Measurements from ENCODE around the gene ASS1. TPM values are rescaled to one million over a fixed set of nuclear protein-coding genes. Genes with fewer than 3 reads are reported as not detected.

The ASS1 gene
- total and polyA plus RNA-seq, 2 of the 13 experiments (the other 11 are each of a cell fraction or from before 2014, with no cell fraction given) = 77.6 to 122 TPM

DNA sequence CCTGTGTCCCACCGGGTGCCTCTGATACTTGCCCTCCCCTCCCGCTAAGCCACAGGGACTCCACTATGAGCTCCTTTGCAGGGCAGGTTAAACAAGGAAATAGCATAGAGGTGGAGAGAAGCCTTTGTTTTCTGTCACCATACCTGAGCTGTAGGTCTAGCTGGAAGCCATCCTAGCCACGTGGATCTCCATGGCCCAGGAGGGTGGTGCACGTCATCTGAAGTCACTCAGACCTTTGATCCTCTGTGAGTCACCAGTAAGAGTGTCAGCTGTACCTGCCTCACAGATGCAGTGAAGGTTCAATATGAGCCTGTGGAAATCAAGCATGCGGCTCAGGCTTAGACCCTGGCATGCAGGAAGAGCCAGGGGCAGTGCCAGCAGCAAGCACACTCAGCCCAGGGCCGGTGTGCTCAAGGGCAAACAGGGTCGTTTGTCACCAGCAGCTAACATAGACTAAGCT lies 55.1 kb downstream of the ASS1 start (continued):
- TF ChIP-seq HOXA7 (CRISPR knock-in tag; IDR thresholded peaks at IDR 0.05) (no peak), ARHGAP35 (CRISPR knock-in tag; IDR thresholded peaks at IDR 0.05; ENCODE audit: borderline replicate concordance) (no peak), ZNF772 (CRISPR knock-in tag; IDR thresholded peaks at IDR 0.05) (peak; percentile 68; the same call in 1 of the 2 replicates), ZNF883 (CRISPR knock-in tag; IDR thresholded peaks at IDR 0.05; ENCODE audit: not compliant biosample characterization) (no peak), ZNF775 (CRISPR knock-in tag; IDR thresholded peaks at IDR 0.05; ENCODE audit: borderline replicate concordance) (no peak), POLR2AphosphoS2 (IDR thresholded peaks at IDR 0.05; ENCODE audit: low read depth, low read length) (0 out of 2 replicates have a peak, but pooled peaks have one; percentile 73), ZNF510 (CRISPR knock-in tag; IDR thresholded peaks at IDR 0.05; ENCODE audit: low read depth) (0 out of 2 replicates have a peak, but pooled peaks have one; percentile 19), NFE2L2 (IDR thresholded peaks at IDR 0.05; ENCODE audit: low read length) (no peak), ATAD3A (CRISPR knock-in tag; IDR thresholded peaks at IDR 0.05) (no peak), ZNF562 (CRISPR knock-in tag; IDR thresholded peaks at IDR 0.05; ENCODE audit: borderline replicate concordance) (no peak), ZNF746 (CRISPR knock-in tag; IDR thresholded peaks at IDR 0.05) (0 out of 2 replicates have a peak, but pooled peaks have one; percentile 26), FLYWCH1 (CRISPR knock-in tag; IDR thresholded peaks at IDR 0.05) (no peak)
- TF ChIP-seq, protein P1, sequence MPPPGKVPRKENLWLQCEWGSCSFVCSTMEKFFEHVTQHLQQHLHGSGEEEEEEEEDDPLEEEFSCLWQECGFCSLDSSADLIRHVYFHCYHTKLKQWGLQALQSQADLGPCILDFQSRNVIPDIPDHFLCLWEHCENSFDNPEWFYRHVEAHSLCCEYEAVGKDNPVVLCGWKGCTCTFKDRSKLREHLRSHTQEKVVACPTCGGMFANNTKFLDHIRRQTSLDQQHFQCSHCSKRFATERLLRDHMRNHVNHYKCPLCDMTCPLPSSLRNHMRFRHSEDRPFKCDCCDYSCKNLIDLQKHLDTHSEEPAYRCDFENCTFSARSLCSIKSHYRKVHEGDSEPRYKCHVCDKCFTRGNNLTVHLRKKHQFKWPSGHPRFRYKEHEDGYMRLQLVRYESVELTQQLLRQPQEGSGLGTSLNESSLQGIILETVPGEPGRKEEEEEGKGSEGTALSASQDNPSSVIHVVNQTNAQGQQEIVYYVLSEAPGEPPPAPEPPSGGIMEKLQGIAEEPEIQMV (CRISPR knock-in tag; IDR thresholded peaks at IDR 0.05; ENCODE audit: low read depth) = no peak
- TF ChIP-seq, protein P2, sequence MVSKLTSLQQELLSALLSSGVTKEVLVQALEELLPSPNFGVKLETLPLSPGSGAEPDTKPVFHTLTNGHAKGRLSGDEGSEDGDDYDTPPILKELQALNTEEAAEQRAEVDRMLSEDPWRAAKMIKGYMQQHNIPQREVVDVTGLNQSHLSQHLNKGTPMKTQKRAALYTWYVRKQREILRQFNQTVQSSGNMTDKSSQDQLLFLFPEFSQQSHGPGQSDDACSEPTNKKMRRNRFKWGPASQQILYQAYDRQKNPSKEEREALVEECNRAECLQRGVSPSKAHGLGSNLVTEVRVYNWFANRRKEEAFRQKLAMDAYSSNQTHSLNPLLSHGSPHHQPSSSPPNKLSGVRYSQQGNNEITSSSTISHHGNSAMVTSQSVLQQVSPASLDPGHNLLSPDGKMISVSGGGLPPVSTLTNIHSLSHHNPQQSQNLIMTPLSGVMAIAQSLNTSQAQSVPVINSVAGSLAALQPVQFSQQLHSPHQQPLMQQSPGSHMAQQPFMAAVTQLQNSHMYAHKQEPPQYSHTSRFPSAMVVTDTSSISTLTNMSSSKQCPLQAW (CRISPR knock-in tag; IDR thresholded peaks at IDR 0.05) = peak; percentile 78
- TF ChIP-seq, protein P3, sequence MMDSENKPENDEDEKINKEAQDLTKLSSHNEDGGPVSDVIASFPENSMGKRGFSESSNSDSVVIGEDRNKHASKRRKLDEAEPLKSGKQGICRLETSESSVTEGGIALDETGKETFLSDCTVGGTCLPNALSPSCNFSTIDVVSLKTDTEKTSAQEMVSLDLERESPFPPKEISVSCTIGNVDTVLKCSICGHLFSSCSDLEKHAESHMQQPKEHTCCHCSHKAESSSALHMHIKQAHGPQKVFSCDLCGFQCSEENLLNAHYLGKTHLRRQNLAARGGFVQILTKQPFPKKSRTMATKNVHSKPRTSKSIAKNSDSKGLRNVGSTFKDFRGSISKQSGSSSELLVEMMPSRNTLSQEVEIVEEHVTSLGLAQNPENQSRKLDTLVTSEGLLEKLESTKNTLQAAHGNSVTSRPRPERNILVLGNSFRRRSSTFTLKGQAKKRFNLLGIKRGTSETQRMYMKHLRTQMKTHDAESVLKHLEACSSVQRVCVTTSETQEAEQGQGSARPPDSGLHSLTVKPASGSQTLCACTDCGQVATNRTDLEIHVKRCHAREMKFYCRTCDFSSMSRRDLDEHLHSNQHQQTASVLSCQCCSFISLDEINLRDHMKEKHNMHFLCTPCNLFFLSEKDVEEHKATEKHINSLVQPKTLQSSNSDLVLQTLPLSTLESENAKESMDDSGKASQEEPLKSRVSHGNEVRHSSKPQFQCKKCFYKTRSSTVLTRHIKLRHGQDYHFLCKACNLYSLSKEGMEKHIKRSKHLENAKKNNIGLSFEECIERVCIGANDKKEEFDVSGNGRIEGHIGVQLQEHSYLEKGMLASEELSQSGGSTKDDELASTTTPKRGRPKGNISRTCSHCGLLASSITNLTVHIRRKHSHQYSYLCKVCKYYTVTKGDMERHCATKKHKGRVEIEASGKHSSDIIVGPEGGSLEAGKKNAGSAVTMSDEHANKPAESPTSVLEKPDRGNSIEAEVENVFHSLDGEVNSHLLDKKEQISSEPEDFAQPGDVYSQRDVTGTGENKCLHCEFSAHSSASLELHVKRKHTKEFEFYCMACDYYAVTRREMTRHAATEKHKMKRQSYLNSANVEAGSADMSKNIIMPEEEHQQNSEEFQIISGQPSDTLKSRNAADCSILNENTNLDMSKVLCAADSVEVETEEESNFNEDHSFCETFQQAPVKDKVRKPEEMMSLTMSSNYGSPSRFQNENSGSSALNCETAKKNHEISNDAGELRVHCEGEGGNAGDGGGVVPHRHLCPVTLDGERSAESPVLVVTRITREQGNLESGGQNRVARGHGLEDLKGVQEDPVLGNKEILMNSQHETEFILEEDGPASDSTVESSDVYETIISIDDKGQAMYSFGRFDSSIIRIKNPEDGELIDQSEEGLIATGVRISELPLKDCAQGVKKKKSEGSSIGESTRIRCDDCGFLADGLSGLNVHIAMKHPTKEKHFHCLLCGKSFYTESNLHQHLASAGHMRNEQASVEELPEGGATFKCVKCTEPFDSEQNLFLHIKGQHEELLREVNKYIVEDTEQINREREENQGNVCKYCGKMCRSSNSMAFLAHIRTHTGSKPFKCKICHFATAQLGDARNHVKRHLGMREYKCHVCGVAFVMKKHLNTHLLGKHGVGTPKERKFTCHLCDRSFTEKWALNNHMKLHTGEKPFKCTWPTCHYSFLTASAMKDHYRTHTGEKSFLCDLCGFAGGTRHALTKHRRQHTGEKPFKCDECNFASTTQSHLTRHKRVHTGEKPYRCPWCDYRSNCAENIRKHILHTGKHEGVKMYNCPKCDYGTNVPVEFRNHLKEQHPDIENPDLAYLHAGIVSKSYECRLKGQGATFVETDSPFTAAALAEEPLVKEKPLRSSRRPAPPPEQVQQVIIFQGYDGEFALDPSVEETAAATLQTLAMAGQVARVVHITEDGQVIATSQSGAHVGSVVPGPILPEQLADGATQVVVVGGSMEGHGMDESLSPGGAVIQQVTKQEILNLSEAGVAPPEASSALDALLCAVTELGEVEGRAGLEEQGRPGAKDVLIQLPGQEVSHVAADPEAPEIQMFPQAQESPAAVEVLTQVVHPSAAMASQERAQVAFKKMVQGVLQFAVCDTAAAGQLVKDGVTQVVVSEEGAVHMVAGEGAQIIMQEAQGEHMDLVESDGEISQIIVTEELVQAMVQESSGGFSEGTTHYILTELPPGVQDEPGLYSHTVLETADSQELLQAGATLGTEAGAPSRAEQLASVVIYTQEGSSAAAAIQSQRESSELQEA (CRISPR knock-in tag; IDR thresholded peaks at IDR 0.05; ENCODE audit: not compliant biosample characterization) = no peak
- TF ChIP-seq, protein P4, sequence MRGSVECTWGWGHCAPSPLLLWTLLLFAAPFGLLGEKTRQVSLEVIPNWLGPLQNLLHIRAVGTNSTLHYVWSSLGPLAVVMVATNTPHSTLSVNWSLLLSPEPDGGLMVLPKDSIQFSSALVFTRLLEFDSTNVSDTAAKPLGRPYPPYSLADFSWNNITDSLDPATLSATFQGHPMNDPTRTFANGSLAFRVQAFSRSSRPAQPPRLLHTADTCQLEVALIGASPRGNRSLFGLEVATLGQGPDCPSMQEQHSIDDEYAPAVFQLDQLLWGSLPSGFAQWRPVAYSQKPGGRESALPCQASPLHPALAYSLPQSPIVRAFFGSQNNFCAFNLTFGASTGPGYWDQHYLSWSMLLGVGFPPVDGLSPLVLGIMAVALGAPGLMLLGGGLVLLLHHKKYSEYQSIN (CRISPR knock-in tag; IDR thresholded peaks at IDR 0.05; ENCODE audit: borderline replicate concordance) = no peak
- TF ChIP-seq, protein P5, sequence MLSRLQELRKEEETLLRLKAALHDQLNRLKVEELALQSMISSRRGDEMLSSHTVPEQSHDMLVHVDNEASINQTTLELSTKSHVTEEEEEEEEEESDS (CRISPR knock-in tag; IDR thresholded peaks at IDR 0.05; ENCODE audit: borderline replicate concordance) = no peak

Measured in HepG2 (cell line).